HL-60 (cell line): ENCODE results near the gene CEP76.

ENCODE experiments used
- DNase-seq, 2 experiments: peaks; one replicate each; pipeline ENCODE4 v3.0.0-alpha.2; 2010 to 2020; ENCODE audit warnings: low read depth in 1 of 2, low spot score in 1 of 2
- H3K27ac ChIP-seq: fragments of 250-450 bp; sonication (Bioruptor Pico); replicated peaks from 2 replicates; pipeline ENCODE4 v1.5.1; 2020; ENCODE audit warnings: mild to moderate bottlenecking, moderate library complexity
- H3K27me3 ChIP-seq: fragments of 250-450 bp; sonication (Bioruptor Pico); 2 replicates; pipeline ENCODE4 v1.5.1; 2021; ENCODE audit warnings: mild to moderate bottlenecking, moderate library complexity; ENCODE audit not compliant: insufficient read depth, poor library complexity, severe bottlenecking
- H3K4me3 ChIP-seq: replicated peaks from 2 replicates; pipeline ENCODE4 v1.5.1; 2011; ENCODE audit warnings: mild to moderate bottlenecking, control low read depth, low read length; ENCODE audit not compliant: insufficient read depth
- GABPA ChIP-seq: IDR thresholded peaks from 2 replicates; pipeline ENCODE4 v1.6.1; 2012; ENCODE audit warnings: low read depth
- POLR2AphosphoS5 ChIP-seq: IDR thresholded peaks from 2 replicates; pipeline ENCODE4 v1.6.1; 2012; ENCODE audit warnings: low read depth
- SPI1 ChIP-seq: IDR thresholded peaks from 2 replicates; pipeline ENCODE4 v1.6.1; 2012; ENCODE audit warnings: low read depth, mild to moderate bottlenecking, borderline replicate concordance
- TF ChIP-seq, protein P1 (sequence below): IDR thresholded peaks from 2 replicates; pipeline ENCODE4 v1.6.1; 2012; ENCODE audit warnings: low read depth; ENCODE audit not compliant: insufficient replicate concordance
- TF ChIP-seq, protein P2 (sequence below): IDR thresholded peaks from one replicate; pipeline ENCODE4 v1.5.1; 2011; ENCODE audit warnings: low read length, control low read depth, inconsistent platforms; ENCODE audit not compliant: insufficient read depth

CEP76 gene

DNA sequence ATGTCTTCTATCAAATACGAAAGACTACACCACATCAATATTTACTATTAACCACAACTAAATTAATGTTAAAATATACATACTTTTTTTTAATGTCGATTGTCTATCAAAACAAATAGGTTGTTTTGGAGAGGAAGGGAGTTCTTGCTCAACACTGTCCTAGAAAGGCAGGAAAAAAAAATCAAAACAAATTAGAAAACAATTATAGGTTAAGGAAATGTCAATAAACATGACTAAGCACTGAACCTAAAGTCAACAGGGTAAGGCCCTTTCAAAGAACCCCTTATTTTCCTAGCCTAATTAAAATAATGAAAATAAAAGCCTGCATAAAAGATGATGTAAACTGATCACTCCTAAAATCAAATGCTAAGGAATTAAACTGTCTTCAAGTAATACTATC lies 2.8 kb downstream of the CEP76 start:
- Histone ChIP-seq H3K4me3 (no peak overlapping the region), H3K27ac (no peak overlapping the region), H3K27me3 (no peaks in the 10 kb centered on the region)
- TF ChIP-seq SPI1 = no peak
- TF ChIP-seq POLR2AphosphoS5 = no peak
- TF ChIP-seq, protein P1, sequence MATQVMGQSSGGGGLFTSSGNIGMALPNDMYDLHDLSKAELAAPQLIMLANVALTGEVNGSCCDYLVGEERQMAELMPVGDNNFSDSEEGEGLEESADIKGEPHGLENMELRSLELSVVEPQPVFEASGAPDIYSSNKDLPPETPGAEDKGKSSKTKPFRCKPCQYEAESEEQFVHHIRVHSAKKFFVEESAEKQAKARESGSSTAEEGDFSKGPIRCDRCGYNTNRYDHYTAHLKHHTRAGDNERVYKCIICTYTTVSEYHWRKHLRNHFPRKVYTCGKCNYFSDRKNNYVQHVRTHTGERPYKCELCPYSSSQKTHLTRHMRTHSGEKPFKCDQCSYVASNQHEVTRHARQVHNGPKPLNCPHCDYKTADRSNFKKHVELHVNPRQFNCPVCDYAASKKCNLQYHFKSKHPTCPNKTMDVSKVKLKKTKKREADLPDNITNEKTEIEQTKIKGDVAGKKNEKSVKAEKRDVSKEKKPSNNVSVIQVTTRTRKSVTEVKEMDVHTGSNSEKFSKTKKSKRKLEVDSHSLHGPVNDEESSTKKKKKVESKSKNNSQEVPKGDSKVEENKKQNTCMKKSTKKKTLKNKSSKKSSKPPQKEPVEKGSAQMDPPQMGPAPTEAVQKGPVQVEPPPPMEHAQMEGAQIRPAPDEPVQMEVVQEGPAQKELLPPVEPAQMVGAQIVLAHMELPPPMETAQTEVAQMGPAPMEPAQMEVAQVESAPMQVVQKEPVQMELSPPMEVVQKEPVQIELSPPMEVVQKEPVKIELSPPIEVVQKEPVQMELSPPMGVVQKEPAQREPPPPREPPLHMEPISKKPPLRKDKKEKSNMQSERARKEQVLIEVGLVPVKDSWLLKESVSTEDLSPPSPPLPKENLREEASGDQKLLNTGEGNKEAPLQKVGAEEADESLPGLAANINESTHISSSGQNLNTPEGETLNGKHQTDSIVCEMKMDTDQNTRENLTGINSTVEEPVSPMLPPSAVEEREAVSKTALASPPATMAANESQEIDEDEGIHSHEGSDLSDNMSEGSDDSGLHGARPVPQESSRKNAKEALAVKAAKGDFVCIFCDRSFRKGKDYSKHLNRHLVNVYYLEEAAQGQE = no peak
- TF ChIP-seq, protein P2, sequence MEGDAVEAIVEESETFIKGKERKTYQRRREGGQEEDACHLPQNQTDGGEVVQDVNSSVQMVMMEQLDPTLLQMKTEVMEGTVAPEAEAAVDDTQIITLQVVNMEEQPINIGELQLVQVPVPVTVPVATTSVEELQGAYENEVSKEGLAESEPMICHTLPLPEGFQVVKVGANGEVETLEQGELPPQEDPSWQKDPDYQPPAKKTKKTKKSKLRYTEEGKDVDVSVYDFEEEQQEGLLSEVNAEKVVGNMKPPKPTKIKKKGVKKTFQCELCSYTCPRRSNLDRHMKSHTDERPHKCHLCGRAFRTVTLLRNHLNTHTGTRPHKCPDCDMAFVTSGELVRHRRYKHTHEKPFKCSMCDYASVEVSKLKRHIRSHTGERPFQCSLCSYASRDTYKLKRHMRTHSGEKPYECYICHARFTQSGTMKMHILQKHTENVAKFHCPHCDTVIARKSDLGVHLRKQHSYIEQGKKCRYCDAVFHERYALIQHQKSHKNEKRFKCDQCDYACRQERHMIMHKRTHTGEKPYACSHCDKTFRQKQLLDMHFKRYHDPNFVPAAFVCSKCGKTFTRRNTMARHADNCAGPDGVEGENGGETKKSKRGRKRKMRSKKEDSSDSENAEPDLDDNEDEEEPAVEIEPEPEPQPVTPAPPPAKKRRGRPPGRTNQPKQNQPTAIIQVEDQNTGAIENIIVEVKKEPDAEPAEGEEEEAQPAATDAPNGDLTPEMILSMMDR = no peak
- TF ChIP-seq GABPA = no peak
- no peak for DNase-seq

DNA sequence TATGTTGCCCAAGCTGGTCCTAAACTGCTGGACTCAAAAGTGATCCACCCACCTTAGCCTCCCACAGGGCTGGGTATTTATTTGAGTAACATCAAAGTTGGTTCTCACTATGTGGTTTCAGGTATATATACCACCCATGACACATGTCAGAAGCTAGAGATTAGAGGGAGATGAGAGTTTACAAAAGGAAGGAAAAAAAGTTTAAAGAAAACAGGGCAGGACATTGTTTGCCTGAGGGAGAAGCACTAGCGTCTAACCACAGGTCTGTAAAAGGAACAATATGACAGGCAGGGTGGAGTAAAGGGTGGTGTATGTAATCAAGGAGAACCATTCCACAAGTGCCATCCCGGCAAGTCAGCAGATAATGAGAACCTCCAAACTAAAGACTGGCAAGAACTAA lies 8.5 kb downstream of the CEP76 start:
- Histone ChIP-seq H3K27me3 (no peaks in the 10 kb centered on the region), H3K4me3 (no peak overlapping the region), H3K27ac (no peak overlapping the region)
- TF ChIP-seq, protein P1 = no peak
- no peak for DNase-seq

DNA sequence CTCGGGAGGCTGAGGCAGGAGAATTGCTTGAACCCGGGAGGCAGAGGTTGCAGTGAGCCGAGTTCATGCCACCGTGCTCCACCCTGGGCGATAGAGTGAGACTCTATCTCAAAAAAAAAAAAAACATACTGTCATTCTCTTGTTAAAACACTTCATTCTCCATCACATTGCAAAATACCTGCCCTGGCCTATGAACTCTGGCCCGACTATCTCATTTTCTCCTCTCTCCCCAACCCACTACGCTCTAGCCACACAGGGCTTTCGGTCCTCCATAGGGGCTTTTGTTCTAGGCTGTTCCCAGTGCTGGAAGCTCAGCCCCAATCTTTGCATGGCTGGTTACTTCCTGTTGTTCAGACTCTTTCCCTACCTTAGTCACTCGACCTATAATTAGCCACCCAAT lies 10.3 kb downstream of the CEP76 start:
- Histone ChIP-seq H3K27ac (no peak overlapping the region), H3K4me3 (no peak overlapping the region), H3K27me3 (no peaks in the 10 kb centered on the region)
- TF ChIP-seq POLR2AphosphoS5 (no peak), SPI1 (no peak), GABPA (no peak)
- TF ChIP-seq, protein P2 = no peak
- TF ChIP-seq, protein P1 = no peak
- DNase-seq = no peak

DNA sequence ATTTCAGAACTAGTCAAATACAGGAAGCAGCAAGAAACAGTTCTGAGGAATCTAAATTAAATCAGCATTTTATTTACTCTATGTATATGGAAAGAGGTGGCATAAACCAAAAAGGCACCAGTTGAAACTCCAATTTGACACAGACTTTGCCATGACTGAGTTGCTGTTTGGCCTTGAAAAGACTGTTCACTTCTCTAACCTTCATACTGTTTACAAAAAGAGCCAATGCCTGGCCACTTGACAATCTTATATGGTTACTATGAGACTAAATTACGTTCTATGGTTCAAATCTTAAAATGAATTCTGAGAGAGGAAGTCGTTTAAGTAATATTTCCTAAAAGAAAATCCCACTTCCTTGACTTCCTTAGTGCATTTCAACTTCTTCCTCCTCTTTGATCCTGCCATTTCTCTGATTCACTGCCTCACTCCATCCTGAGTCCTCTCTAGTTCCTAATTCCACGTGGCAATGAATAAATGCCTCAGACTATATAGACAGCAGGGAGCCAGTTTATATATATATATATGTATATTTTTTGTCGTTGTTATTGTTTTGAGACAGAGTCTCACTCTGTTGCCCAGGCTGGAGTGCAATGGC lies 13.2 kb downstream of the CEP76 start:
- no peak for DNase-seq

More for the DNA sequence above, 13.2 kb downstream of the CEP76 start:
- Histone ChIP-seq H3K27ac (no peak overlapping the region), H3K4me3 (no peak overlapping the region), H3K27me3 (no peaks in the 10 kb centered on the region)
- TF ChIP-seq, protein P1 = no peak
- TF ChIP-seq GABPA (no peak), POLR2AphosphoS5 (no peak), SPI1 (no peak)
- TF ChIP-seq, protein P2 = no peak
